NCI-H2196 treated with DMSO at 0.1 percent for 48 hours (cell line): ENCODE data around the gene PHKA1.
A peak's percentile ranks its signal among the peaks of the same experiment; 100 is the strongest.
"Not testable (repeated sequence)": the region's sequence is repeated elsewhere in the genome, so short reads cannot be mapped to it uniquely, and the experiment has no call there.

ENCODE experiments used
- DNase-seq: peaks from one replicate; lab custom pipeline; 2025; ENCODE audit not compliant: unreplicated experiment; lab: John Stamatoyannopoulos, UW

The PHKA1 gene

DNA sequence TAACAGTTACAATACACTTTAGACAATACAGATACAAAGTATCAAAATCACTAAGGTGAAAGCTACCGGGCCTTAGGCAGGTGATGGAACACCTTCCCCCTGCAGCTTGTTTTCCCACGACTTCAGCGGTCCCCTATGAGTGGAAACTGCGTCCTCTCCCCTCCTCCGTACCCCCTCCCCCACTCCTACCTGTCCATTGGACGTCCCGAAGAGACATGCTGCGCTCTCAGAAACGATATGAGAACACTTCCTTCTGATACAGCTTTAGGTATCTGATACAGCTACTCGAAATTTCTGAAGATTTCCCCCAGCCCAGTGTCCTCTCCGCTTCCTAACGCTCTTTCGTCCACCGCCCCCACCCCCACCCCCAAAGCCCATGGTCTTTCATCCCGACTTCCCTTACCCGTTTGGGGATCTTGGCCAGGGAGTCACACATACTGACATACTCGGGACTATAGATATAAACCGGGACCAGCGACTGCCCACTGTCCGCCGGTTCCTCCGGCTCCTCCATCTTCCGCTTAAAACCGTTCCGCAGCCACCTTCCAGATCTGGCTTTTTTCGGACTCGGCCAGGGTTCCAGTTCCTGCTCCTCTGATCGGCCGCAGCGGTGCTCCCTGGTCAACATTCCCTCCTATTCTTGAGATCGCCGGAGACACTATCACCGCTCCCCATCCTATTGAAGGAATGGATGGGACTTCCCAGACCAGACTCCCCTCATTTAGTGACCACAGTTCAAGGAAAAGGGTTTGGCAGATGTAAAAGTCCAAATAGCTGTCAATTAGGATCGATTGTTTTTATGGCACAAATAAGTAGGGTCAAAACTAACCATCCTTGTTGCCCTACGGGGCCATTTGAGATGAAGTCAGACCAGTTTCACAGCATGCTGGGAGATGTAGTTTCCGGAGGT, 141.6 kb downstream of the PHKA1 start, which contains the start of gene HDAC8:
Gene HDAC8 (minus strand): TSS at position 596 of the 910 bp plus-strand sequence. CDS start 82 bp downstream, at position 514.
- peak; percentile 49 for DNase-seq

DNA sequence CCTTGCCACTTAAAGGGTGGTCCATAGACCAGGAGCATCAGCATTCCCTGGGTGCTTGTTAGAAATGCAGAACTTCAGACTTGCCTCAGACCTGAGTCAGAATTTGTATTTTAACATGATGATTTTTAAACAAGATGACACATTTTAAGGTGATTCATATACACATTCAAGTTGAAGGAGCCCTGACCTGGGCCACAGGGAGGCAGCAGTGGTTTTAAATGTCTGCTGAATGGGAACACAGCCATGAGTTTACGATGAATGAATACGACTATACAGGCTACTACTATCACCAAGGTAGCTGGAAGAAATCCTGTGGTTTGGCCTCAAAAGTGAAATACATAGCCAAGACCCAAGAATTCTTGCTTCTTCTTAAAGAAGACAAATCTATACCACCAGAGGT, 144.3 kb downstream of the PHKA1 start:
- no peak for DNase-seq

DNA sequence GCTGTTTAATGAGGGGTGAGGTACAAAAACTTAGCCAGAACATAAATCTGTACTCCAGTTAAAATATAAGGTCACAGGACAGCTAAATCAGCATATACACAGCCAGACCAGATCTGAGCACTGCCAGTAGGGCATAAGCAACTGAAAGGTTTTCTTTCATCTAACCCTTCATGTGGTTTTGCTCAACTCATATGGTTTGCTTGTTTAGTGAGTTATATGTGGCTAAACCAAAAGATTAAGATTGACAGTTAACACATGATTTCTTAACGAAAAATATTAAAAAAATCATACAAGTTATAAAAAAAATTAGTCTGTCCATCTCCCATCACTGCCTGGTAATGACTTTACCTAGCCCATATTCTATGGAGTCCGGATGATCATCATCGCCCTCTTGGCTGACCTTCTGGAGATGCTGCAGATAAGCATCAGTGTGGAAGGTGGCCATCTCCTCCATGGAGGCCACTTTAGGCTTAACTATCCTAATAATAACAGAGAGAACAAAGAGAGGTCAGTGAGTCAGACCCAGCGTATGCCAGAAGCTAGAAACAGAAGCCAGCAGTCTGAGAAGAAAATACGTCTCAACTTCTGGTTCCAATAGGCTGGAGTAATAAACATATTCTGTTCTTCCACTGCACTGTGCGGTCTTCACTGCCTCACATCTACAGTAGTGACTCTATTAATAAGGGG, 145.6 kb downstream of the PHKA1 start:
- peak; percentile 1 for DNase-seq

DNA sequence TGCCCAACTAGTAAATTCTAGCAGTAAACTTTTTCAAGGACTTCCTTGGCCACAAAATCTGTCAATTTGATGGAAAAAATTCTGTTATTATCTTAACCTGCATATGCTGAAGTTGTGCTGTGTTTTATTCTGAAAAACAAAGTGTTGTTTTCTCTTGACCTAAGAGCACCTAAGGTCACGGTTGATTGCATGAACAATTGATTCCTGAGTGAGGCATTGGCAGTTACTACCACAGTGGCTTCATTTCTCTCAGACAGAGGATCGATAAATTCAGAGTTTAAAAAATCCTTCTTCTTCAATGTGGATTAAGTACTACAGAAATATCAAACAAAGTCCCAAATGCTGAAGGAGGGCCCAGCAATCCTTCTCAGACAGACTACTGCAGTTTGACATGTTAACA, 147.7 kb downstream of the PHKA1 start:
- no peak for DNase-seq

DNA sequence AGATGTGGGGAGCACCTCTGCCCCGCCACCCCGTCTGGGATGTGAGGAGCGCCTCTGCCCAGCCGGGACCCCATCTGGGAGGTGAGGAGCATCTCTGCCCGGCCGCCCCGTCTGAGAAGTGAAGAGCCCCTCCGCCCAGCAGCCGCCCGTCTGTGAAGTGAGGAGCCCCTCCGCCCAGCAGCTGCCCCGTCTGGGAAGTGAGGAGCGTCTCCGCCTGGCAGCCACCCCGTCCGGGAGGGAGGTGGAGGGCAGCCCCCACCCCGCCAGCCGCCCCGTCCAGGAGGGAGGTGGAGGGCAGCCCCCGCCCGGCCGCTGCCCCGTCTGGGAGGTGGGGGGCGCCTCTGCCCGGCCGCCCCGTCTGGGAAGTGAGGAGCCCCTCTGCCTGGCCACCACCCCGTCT, 154.5 kb downstream of the PHKA1 start:
- DNase-seq = not testable (repeated sequence)

DNA sequence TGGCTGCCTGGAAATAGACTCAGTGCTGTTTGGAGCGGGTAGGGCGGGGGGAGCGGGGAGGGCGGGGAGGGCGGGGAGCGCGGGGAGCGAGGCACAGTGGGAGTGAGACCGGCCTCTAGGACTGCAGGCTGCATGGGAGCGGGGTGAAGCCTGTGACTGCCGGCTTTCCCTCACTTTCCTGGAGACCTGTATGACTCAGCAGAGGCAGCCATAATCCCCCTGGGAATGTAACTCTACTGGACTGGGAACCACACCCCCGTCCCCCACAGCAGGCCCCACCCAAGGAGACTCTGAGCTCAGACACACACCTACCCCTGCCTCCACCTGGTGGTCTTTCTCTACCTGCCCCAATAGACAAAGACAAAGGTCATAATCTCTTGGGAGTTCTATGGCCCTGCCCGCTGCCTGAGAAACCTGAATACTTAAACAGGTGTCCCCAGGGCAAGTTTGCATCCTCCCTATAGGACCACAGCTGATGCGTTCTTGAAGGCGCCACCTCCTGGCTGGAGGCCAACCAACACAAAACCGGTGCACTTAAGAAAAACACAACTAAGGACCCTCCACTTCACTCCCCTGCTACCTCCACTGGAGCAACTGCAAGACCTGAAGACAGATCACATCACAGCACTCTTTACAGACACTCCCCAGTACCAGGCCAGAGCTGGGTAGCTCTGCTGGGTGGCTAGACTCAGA, 159.5 kb downstream of the PHKA1 start:
- no peak for DNase-seq

DNA sequence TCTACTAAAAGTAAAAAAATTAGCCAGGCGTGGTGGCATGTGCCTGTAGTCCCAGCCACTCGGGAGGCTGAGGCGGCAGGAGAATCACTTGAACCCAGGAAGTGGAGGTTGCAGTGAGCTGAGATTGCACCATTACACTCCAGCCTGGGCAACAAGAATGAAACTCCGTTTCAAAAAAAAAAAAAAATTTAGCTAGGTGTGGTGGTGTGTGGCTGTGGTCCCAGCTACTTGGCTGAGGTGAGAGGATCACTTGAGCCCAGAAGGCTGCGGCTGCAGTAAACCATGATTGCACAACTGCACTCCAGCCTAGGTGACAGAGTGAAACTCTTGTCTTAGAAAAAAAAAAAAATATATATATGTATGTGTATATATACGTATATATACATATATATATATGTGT, 161.7 kb downstream of the PHKA1 start:
- DNase-seq = not testable (repeated sequence)

DNA sequence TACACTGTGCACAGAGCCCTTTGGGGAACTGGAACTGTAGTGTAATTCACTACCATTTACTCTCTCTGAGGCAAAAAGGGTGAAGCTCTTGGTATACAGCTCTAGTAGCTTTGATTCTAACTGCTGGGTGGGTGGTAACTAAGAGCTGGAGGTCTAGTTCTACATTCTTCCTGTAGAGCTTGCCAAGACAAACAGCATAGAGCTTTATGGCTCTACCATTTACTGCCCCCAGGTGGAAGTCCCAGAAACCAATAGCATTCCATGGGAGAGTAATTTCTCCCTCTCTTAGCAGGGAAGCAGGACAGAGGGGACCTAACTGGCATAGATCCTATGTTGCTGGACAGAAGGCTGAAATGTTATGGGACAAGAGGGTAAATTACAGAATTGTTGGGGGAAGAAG, 168.1 kb downstream of the PHKA1 start:
- no peak for DNase-seq

DNA sequence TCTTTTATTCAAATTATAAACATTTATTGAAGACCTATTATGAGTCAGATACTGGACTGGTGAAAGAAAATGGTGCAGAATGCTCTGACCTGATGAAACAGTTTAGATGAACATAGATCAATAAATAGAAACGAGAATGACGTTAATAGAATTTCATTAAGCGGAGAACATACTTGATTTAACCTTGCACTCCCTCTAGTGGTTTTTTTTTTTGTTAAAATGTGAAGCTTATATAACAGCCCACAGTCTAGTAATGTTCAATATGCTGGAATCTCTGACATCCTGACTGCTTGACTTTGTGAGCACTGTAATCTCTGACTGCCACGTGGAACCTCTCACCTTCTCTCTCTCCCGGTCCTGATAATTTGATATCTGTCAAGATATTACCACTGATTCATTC, 173.8 kb downstream of the PHKA1 start:
- DNase-seq = no peak

DNA sequence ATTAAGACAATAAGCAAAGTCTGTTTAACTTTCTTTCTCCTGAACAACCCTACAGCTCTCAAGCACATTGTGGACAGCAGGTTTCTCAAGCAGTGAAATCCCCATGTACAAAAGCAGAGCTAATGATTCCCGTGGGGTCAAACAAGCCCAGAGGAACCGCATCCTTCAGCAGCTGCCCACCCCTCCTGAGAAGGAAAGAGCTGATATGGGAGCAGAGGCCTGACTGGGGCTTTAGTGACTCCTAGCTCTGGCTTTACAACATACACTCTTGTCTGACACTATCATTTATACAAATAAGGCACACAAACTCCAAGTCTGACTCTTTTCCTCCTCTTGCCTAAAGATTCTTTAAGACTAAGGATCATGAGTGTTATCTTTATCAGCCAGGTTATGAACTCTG, 174.3 kb downstream of the PHKA1 start:
- DNase-seq = no peak

DNA sequence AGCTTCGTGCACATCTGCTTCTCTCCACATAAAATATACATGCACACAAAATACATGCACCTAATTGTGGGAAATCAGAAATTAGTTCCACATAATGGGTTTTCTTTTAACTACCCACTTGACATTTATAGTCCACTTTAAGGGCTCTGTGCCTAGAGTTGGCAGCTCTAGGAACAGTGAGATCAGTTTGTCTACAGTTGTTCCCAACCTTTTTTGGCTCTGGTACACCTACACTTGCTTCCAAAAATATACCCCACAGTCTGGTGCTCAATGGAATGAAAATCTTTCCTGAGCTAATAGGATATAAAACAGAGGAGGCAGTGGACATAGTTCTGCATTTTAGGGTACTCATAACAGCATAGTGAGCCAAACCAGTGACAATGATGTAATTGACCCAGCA, 177.6 kb downstream of the PHKA1 start:
- no peak for DNase-seq

DNA sequence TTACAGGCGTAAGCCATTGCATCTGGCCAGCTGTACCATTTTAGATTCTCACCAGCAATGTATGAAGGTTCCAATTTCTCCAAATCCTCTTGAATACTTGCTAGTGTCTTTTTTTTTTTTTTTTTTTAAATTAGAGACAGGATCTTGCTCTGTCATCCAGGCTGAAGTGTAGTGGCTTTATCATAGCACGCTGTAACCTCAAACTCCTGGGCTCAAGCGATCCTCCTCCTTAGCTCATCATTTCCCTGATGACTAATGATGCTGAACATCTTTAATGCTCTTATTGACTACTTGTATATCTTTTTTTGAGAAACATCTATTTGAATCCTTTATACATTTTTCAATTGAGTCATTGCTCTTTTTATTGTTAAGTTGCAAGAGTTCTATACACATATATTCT, 181.7 kb downstream of the PHKA1 start:
- DNase-seq = no peak
